Gastrocnemius medialis (tissue), 4 donors: ENCODE measurements around the gene TMEM50B. TPM values are rescaled to one million over a fixed set of nuclear protein-coding genes. Genes with fewer than 3 reads are reported as not detected.

Experiments used
- ATAC-seq, 2 donors: fragments of 150-250 bp; one replicate each; pipeline ENCODE4 v1.9.1; 2016
- DNase-seq, 2 donors: peaks; one replicate each; pipeline ENCODE4 v3.0.0-alpha.2; 2019
- H3K27ac ChIP-seq, 4 donors: fragments of 200-600 bp; sonication (generic); 1 replicate in 1 of 4; 2 replicates in 3 of 4; pipeline ENCODE4 v1.5.1; 2016 to 2018; ENCODE audit warnings: mild to moderate bottlenecking in 2 of 4, moderate library complexity in 1 of 4
- H3K27me3 ChIP-seq, 3 donors: fragments of 200-600 bp; sonication (generic) in 2 of 3; 1 replicate in 1 of 3; 2 replicates in 2 of 3; pipeline versions ENCODE4 v1.5.1 to v1.6.0; 2016 to 2019; ENCODE audit warnings: mild to moderate bottlenecking in 1 of 3, moderate library complexity in 1 of 3
- H3K36me3 ChIP-seq, 2 donors: fragments of 200-600 bp; sonication (generic) in 1 of 2; one replicate each; pipeline ENCODE4 v1.5.1; 2017 to 2018
- H3K4me1 ChIP-seq, 2 donors: fragments of 200-600 bp; sonication (generic) in 1 of 2; one replicate each; pipeline ENCODE4 v1.5.1; 2016 to 2017; ENCODE audit warnings: mild to moderate bottlenecking in 2 of 2
- H3K4me3 ChIP-seq, 4 donors: fragments of 200-600 bp; sonication (generic) in 3 of 4; 1 replicate in 1 of 4; 2 replicates in 3 of 4; pipeline ENCODE4 v1.5.1; 2016 to 2019; ENCODE audit warnings: mild to moderate bottlenecking in 2 of 4
- H3K9me3 ChIP-seq, 3 donors: fragments of 200-600 bp; sonication (generic) in 2 of 3; 1 replicate in 1 of 3; 2 replicates in 2 of 3; pipeline ENCODE4 v1.5.1; 2016 to 2019
- POLR2A ChIP-seq, 2 donors: fragments of 450-650 bp; IDR thresholded peaks; one replicate each; pipeline ENCODE4 v1.6.1; 2017; ENCODE audit warnings: antibody characterized with exemption in 2 of 2, mild to moderate bottlenecking in 2 of 2, moderate library complexity in 2 of 2
- in situ Hi-C, 4 donors: fragments of 200-750 bp; cut with MboI; loops; one replicate each; pipeline versions ENCODE4 v1.15.0 to v1.8.0; 2017; ENCODE audit warnings: low sequenced_read_pairs in 4 of 4
- intact Hi-C: fragments of 100-400 bp; cut with DNase I; formaldehyde crosslinking; loops from one replicate; pipeline ENCODE4 v1.15.1; 2023; ENCODE audit warnings: low total_unique reads
- total RNA-seq, 4 donors: library from RNA; depleted of rRNA; stranded (reverse); fragments of >200 nt; gene quantifications; one replicate each; pipeline versions ENCODE4 v1.1.0 to v1.2.3, GENCODE V29; 2016
- TF ChIP-seq, protein P1 (sequence below), 5 experiments: fragments of 450-650 bp in 3 of 5; fragments of 200-600 bp in 2 of 5; sonication (generic) in 2 of 5; IDR thresholded peaks in 4 of 5; conservative IDR thresholded peaks in 1 of 5; 1 replicate in 4 of 5; 2 replicates in 1 of 5; pipeline ENCODE4 v1.5.1; 2016 to 2019; ENCODE audit warnings: antibody characterized with exemption in 5 of 5, mild to moderate bottlenecking in 3 of 5, moderate library complexity in 3 of 5

Gene TMEM50B
- total RNA-seq, 4 donors from 2014 or later, result 33.2 to 47.1 (median 44.6) TPM

DNA sequence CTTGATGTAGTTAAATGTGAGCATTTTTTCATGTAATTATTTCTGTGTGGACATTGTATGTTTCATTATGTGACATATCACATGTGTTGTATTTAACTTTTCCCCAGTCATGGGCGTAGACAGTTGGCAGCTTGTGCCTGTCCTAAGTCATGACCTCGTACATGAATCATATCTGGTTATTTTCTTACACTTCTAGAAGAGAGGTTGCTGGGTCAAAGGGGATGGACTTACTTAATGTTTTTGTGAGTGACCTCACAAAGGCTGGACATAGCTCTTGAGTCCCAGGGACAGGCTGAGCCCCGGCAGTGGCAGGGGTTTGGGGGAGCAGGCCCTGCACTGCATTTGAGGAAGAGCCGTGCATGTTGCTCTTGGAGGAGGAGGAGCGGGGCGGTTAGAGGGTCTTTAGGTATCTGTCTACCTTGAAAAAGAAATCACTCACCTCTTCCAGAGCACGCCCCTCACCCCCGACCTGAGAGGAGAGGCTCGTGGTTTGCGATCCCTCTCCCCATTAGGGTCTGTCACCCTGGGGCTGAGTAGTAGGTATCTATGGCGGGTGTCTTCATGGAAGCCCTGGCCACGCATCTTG, 60.1 kb downstream of the TMEM50B start:
- peak; percentile 68 to 70 for ATAC-seq
- H3K36me3 ChIP-seq, result peaks cover 0 to 31% of the 10 kb centered on the region in 2 donors
- no peaks in the 10 kb centered on the region for H3K4me1 ChIP-seq
- H3K27ac ChIP-seq, result peak overlapping the region in 2 of 4 donors; percentile 5 to 38
- H3K9me3 ChIP-seq, result no peaks in the 10 kb centered on the region
- in situ Hi-C loops (loop anchor here in 1 of 4 donors (25.0 kb wide), 1 partner anchor 93 kb away; no protein-coding TSS in a partner anchor), intact Hi-C loops (no loop called here)
- no peaks in the 10 kb centered on the region for H3K27me3 ChIP-seq
- H3K4me3 ChIP-seq, result no peak overlapping the region
- no peak for TF ChIP-seq POLR2A (IDR thresholded peaks at IDR 0.05)
- TF ChIP-seq, protein P1, sequence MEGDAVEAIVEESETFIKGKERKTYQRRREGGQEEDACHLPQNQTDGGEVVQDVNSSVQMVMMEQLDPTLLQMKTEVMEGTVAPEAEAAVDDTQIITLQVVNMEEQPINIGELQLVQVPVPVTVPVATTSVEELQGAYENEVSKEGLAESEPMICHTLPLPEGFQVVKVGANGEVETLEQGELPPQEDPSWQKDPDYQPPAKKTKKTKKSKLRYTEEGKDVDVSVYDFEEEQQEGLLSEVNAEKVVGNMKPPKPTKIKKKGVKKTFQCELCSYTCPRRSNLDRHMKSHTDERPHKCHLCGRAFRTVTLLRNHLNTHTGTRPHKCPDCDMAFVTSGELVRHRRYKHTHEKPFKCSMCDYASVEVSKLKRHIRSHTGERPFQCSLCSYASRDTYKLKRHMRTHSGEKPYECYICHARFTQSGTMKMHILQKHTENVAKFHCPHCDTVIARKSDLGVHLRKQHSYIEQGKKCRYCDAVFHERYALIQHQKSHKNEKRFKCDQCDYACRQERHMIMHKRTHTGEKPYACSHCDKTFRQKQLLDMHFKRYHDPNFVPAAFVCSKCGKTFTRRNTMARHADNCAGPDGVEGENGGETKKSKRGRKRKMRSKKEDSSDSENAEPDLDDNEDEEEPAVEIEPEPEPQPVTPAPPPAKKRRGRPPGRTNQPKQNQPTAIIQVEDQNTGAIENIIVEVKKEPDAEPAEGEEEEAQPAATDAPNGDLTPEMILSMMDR (IDR thresholded peaks at IDR 0.05 in 4 of 5, conservative IDR thresholded peaks at IDR 0.05 in 1 of 5), result no peak
- DNase-seq, result no peak

DNA sequence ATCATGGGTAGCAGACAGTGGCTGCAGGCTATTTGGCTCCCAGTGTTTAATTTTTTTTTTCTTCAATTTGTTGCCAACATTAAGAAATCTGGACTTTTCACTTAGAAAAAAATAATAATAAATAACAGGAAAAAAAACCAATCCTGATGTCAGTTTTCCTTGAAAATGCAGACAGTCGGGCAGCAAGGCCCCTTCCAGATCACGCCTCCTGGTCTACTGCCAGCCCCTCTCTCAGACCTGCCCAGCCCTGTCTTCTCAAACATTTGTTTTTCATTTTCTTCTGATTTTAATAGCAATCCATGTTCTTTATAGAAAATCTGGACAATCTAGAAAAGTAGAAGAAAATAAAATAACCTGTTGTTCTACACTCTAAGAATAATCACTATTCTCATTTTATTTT, 61.1 kb downstream of the TMEM50B start:
- no peak for TF ChIP-seq POLR2A (IDR thresholded peaks at IDR 0.05)
- TF ChIP-seq, protein P1 (IDR thresholded peaks at IDR 0.05 in 4 of 5, conservative IDR thresholded peaks at IDR 0.05 in 1 of 5), result no peak
- no peaks in the 10 kb centered on the region for H3K9me3 ChIP-seq
- intact Hi-C loops, result no loop called here
- no peaks in the 10 kb centered on the region for H3K4me1 ChIP-seq
- no peaks in the 10 kb centered on the region for H3K27me3 ChIP-seq
- in situ Hi-C loops, result loop anchor here in 1 of 4 donors (25.0 kb wide), 1 partner anchor 94 kb away; no protein-coding TSS in a partner anchor
- peak overlapping the region in 1 of 4 donors; percentile 6 for H3K27ac ChIP-seq
- no peak overlapping the region for H3K4me3 ChIP-seq
- peaks cover 0 to 28% of the 10 kb centered on the region in 2 donors for H3K36me3 ChIP-seq
- ATAC-seq (peak in 1 of 2 donors; percentile 34), DNase-seq (peak; percentile 29 to 66)

DNA sequence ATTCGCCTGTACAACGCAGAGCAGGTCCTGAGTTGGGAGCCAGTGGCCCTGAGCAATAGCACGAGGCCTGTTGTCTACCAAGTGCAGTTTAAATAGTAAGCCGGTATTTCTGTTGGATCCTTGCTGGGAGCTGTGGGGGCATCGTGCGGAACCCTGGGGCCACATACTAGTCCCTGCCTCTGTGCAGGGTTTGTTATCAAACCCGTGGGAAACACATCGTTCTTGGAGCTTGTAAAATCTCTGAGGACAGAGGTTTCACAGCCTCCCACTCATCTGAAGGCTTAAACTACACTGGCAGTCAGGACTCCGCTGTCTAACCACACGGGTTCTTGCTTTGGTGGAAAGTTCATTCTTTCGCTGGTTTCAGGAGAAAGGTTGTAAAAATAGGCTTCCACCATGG, 64.8 kb downstream of the TMEM50B start:
- DNase-seq (no peak), ATAC-seq (no peak)
- Histone ChIP-seq H3K27me3 (no peaks in the 10 kb centered on the region), H3K4me3 (no peak overlapping the region), H3K36me3 (peaks cover 0 to 10% of the 10 kb centered on the region in 2 donors), H3K9me3 (no peaks in the 10 kb centered on the region), H3K27ac (no peak overlapping the region), H3K4me1 (peaks cover 0 to 7% of the 10 kb centered on the region in 2 donors)
- in situ Hi-C loops (loop anchor here in 1 of 4 donors (25.0 kb wide), 1 partner anchor 97 kb away; no protein-coding TSS in a partner anchor), intact Hi-C loops (no loop called here)
- TF ChIP-seq, protein P1 (IDR thresholded peaks at IDR 0.05 in 4 of 5, conservative IDR thresholded peaks at IDR 0.05 in 1 of 5), result no peak
- no peak for TF ChIP-seq POLR2A (IDR thresholded peaks at IDR 0.05)

DNA sequence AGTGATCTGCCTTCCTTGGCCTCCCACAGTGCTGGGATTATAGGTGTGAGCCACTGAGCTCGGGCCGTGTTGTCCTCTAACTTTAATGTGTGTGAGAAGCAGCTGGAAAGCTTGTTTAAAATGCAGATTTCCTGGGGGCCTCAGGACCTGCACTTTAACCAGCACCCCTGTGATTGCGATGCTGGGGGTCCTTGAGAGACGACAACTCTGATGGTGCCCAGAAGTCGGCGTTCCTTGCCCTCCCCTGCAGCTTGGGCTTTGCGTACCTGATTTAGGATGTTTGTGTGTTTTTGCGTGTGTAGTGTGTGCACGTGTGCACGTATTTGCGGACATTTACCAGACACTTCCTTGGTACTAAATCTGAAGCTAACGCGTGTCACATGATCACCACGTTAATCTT, 65.7 kb downstream of the TMEM50B start:
- H3K27me3 ChIP-seq, result no peaks in the 10 kb centered on the region
- in situ Hi-C loops (loop anchor here in 1 of 4 donors (25.0 kb wide), 1 partner anchor 98 kb away; no protein-coding TSS in a partner anchor), intact Hi-C loops (no loop called here)
- DNase-seq, result no peak
- H3K4me3 ChIP-seq, result no peak overlapping the region
- ATAC-seq, result no peak
- peaks cover 0 to 10% of the 10 kb centered on the region in 2 donors for H3K36me3 ChIP-seq
- TF ChIP-seq POLR2A (IDR thresholded peaks at IDR 0.05), result no peak
- TF ChIP-seq, protein P1 (IDR thresholded peaks at IDR 0.05 in 4 of 5, conservative IDR thresholded peaks at IDR 0.05 in 1 of 5), result no peak
- no peaks in the 10 kb centered on the region for H3K9me3 ChIP-seq
- no peak overlapping the region for H3K27ac ChIP-seq
- peaks cover 0 to 7% of the 10 kb centered on the region in 2 donors for H3K4me1 ChIP-seq
